HL-60 (cell line): Measurements from ENCODE around the gene DHCR24.
A peak's percentile ranks its signal among the peaks of the same experiment; 100 is the strongest.

ENCODE experiments used
- DNase-seq, 2 experiments: peaks; one replicate each; pipeline ENCODE4 v3.0.0-alpha.2; 2010 to 2020; ENCODE audit warnings: low read depth in 1 of 2, low spot score in 1 of 2
- H3K27ac ChIP-seq: fragments of 250-450 bp; sonication (Bioruptor Pico); replicated peaks from 2 replicates; pipeline ENCODE4 v1.5.1; 2020; ENCODE audit warnings: mild to moderate bottlenecking, moderate library complexity
- H3K27me3 ChIP-seq: fragments of 250-450 bp; sonication (Bioruptor Pico); 2 replicates; pipeline ENCODE4 v1.5.1; 2021; ENCODE audit warnings: mild to moderate bottlenecking, moderate library complexity; ENCODE audit not compliant: insufficient read depth, poor library complexity, severe bottlenecking
- H3K4me3 ChIP-seq: replicated peaks from 2 replicates; pipeline ENCODE4 v1.5.1; 2011; ENCODE audit warnings: mild to moderate bottlenecking, control low read depth, low read length; ENCODE audit not compliant: insufficient read depth
- CTCF ChIP-seq: IDR thresholded peaks from one replicate; pipeline ENCODE4 v1.5.1; 2011; ENCODE audit warnings: low read length, control low read depth, inconsistent platforms; ENCODE audit not compliant: insufficient read depth
- GABPA ChIP-seq: IDR thresholded peaks from 2 replicates; pipeline ENCODE4 v1.6.1; 2012; ENCODE audit warnings: low read depth
- POLR2AphosphoS5 ChIP-seq: IDR thresholded peaks from 2 replicates; pipeline ENCODE4 v1.6.1; 2012; ENCODE audit warnings: low read depth
- SPI1 ChIP-seq: IDR thresholded peaks from 2 replicates; pipeline ENCODE4 v1.6.1; 2012; ENCODE audit warnings: low read depth, mild to moderate bottlenecking, borderline replicate concordance
- TF ChIP-seq, protein P1 (sequence below): IDR thresholded peaks from 2 replicates; pipeline ENCODE4 v1.6.1; 2012; ENCODE audit warnings: low read depth; ENCODE audit not compliant: insufficient replicate concordance

The DHCR24 gene

GRCh38 chr1:54811066-54811465 is 75.9 kb downstream of the DHCR24 start:
- Histone ChIP-seq H3K27me3 (no peaks in the 10 kb centered on the region), H3K4me3 (no peak overlapping the region), H3K27ac (no peak overlapping the region)
- no peak for DNase-seq
- TF ChIP-seq POLR2AphosphoS5 (no peak), SPI1 (no peak), GABPA (no peak)

DNA sequence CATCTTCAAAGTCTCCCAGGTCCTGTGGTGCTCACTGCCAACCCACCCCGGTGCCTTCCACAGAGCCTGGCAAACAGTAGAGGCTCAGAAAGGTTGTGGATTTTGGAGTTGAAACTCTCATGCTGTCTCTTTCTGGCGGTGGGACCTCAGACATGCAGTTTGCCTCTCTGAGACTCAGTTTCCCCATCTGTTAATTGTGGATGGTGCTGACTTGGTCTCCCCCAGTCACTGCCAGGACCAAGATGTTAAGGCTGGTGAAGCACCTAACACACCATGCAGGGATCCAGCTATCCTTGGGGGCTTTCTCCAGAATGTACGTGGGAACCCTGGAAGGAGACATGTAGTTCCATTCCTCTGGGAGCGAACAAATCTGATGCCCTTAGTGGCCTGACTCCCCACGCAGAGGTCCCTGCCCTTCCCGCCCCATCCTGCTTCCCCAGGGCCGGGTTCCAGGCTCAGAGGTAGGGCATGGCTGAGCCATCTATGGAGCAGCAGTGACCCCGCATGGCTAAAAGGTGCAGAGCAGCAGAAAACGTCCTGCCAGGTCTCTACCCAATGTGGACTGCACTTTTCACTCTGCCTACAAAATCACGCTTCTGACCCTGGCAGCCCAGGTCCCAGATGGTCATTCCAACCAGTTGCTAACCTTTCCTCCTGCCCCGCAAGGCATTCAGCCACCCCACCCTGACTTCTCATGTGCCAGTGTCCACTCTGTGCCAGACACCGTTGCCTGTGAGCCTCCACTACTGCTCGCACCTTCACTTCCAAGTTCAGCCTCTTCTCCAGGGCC is 76.6 kb downstream of the DHCR24 start:
- DNase-seq = peak; percentile 17 to 71
- H3K4me3 ChIP-seq = no peak overlapping the region
- no peak overlapping the region for H3K27ac ChIP-seq
- no peaks in the 10 kb centered on the region for H3K27me3 ChIP-seq
- TF ChIP-seq CTCF = peak; percentile 96
- TF ChIP-seq, protein P1, sequence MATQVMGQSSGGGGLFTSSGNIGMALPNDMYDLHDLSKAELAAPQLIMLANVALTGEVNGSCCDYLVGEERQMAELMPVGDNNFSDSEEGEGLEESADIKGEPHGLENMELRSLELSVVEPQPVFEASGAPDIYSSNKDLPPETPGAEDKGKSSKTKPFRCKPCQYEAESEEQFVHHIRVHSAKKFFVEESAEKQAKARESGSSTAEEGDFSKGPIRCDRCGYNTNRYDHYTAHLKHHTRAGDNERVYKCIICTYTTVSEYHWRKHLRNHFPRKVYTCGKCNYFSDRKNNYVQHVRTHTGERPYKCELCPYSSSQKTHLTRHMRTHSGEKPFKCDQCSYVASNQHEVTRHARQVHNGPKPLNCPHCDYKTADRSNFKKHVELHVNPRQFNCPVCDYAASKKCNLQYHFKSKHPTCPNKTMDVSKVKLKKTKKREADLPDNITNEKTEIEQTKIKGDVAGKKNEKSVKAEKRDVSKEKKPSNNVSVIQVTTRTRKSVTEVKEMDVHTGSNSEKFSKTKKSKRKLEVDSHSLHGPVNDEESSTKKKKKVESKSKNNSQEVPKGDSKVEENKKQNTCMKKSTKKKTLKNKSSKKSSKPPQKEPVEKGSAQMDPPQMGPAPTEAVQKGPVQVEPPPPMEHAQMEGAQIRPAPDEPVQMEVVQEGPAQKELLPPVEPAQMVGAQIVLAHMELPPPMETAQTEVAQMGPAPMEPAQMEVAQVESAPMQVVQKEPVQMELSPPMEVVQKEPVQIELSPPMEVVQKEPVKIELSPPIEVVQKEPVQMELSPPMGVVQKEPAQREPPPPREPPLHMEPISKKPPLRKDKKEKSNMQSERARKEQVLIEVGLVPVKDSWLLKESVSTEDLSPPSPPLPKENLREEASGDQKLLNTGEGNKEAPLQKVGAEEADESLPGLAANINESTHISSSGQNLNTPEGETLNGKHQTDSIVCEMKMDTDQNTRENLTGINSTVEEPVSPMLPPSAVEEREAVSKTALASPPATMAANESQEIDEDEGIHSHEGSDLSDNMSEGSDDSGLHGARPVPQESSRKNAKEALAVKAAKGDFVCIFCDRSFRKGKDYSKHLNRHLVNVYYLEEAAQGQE = no peak

DNA sequence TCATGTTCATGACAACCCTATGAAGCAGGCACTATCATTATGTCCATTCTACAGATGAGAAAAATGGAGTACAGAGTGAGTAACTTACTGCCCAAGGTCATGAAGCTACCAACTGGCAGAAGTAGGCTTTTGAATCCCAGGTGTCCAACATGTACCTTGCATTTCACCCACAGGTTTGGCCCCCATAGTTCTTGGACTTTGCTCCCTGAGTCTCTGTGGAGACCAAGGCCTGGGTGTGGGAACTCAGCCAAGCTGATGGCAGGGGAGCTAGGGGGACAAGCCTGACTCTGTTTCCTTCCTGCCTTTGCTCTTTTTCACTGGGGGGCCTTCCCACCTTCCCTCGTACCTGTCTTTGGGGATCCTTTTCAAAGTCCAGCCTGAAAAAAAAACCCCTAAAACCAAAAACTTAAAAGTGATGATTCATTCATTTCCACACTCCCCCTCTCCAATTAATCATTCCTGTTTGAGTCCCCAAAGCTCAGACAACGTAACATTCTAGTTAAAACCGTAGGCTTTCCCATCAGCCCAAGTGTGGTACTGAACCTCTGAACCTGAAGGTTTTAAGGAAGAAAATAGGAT is 77.4 kb downstream of the DHCR24 start:
- H3K27ac ChIP-seq = no peak overlapping the region
- H3K27me3 ChIP-seq = no peaks in the 10 kb centered on the region
- no peak for DNase-seq
- TF ChIP-seq SPI1 (no peak), POLR2AphosphoS5 (no peak), GABPA (no peak), CTCF (no peak)
- TF ChIP-seq, protein P1 = no peak
- no peak overlapping the region for H3K4me3 ChIP-seq

- no peak overlapping the region for H3K27ac ChIP-seq
- no peak overlapping the region for H3K4me3 ChIP-seq
- no peaks in the 10 kb centered on the region for H3K27me3 ChIP-seq
- DNase-seq = no peak
- TF ChIP-seq, protein P1 = no peak
- TF ChIP-seq POLR2AphosphoS5 = no peak
- no peak for TF ChIP-seq SPI1
- no peak for TF ChIP-seq CTCF
- no peak for TF ChIP-seq GABPA
Measured at GRCh38 chr1:54808443-54809207, 78.4 kb downstream of the DHCR24 start.
